HG03439 (cell line): Measurements from ENCODE around the gene C3orf85.
"Not testable (repeated sequence)": the region's sequence is repeated elsewhere in the genome, so short reads cannot be mapped to it uniquely, and the experiment has no call there.

Experiments used
- ATAC-seq: cut with Tn5 transposase; IDR thresholded peaks from one replicate; pipeline ENCODE4 v1.9.1; 2021; ENCODE audit warnings: mild to moderate bottlenecking, moderate library complexity; ENCODE audit not compliant: unreplicated experiment

C3orf85 gene, protein sequence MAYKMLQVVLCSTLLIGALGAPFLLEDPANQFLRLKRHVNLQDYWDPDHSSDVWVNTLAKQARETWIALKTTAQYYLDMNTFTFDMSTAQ

DNA sequence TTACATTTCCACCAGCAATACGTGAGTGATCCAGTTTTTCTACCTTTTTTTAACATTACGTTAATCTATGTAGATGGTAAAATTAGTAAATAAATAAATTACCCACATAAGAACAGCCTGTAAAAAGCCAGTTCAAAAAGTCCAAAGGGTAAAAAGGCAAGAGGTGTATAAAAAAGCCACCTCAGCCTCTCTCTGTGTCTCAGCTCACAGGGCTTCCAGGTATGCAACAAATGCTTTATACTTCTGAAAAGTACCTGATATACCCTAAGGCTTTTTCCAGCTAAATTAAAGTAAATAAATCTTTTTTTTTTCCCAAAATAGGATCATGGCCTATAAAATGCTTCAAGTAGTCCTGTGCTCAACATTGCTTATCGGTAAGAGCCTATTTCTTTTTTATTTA is at the start of gene C3orf85:
Gene C3orf85 (plus strand): TSS at position 197 of the 400 bp plus-strand sequence. CDS start 129 bp downstream, at position 326.
- no peak for ATAC-seq

DNA sequence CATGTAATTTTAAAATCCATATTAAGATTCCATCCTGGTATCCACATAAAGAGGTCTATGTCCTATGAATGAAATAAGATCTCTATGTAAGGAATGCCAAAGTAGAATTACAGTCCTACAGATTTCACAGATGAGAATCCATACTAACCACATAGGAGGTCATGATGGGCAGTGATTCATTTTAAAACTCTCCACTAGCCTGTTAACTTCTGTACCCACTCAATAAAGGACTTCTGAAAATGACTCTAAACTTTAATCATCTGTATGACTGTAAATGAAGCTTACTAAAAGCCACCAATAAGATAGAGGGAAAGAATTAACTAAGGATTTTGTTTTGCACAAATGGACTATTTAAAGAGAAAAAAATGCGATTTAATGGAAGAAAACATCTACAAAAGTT is 47.3 kb upstream of the C3orf85 start:
- ATAC-seq = no peak

DNA sequence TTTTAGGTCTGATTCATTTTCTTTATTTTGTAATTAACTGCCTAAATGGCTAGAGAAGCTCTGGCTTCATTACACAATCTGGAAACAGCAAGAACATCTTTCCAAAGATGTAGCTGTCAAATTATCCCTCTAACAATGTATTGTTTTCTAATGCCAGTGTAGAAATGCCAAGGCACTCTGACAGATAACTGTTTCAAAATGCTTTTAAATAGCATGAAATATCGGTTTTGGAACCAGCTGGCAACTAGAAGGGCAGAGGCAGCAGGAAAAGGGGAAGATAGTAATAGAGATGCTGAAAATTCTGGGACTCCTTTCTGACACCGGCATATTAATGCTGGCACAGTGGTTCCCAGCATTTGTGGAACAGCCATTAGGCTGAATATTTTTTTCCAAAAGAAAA is 44.7 kb upstream of the C3orf85 start:
- ATAC-seq = no peak

DNA sequence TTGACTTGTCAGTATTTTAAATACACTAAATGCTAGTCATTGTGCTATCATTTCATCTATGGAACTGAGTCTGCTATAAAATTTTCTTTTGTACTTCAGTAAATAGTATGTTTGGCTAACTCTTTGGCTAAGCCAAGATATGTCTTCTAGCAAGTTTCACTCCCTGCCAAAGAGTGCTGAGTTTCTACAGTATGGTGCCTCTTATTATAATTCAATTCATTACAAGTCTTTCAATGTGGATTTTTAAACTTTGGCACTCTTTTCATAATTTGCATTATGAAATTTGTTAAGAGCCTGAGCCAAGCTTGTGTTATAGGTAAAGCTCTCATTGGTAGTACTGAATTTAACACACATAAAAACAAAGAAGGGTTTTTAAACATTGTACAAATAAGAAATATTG is 43.0 kb upstream of the C3orf85 start:
- no peak for ATAC-seq

DNA sequence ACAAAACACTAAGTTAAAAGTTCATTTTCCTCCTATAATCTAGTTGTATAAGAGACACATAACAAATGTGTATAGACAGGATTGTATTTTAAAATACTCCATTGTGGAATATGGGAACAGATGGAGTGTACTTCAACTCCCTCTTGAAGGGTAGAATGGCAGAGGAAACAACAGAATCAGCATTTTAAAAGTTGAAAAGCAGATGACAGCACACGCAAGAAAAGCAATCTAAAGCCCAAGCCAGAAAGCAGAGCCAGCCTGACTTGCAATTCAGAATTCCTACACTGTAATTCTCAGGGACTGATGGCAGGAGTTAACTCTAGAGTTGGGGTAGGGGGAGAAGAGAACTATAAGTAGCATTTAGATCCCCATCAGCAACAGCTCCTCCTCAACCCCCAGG is 41.4 kb upstream of the C3orf85 start:
- no peak for ATAC-seq

DNA sequence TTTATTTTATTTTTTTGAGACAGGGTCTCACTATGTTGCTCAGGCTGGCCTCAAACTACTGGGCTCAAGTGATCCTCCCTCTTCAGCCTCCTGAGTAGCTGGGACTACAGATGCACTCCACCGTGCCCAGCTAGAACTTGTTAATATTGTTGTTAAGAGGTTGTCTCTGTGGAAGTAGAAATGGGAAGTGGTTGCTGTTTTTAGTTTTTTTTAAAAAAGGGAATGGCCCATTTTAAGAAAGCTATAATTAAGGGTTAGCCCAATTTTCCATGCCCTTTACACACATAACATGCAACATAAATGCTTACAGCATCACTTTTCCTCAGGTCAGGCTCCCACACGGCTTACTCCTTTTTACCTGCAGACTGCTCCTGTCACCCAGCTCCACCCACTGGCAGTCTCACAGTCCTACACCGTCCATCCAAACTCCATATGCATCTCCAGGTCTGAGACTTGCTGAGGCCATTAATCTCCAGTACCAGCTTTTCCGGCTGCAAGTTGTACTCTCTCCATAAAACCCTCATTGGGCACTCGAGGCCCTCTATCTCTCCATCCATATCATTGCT is 38.4 kb upstream of the C3orf85 start:
- ATAC-seq = peak; percentile 70

DNA sequence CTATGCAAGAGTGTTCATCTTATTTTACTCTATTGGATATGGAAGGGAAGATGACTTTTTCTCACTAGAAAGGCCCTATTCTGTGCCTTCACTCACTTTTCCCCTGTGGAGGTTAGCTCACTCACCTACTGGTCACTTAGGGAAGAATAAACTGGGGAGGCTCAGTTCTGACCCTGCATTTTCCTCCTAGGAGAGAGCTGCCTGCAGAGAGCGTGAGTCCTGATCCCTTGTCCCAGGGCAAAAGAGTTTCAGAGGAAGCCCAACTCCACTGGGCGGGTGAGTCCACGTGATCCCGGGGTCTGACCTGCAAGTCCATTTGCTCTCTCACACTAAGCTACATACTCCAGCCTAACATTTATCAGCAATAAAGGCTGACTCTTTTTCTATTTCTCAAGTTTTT is 26.9 kb upstream of the C3orf85 start:
- ATAC-seq = no peak

DNA sequence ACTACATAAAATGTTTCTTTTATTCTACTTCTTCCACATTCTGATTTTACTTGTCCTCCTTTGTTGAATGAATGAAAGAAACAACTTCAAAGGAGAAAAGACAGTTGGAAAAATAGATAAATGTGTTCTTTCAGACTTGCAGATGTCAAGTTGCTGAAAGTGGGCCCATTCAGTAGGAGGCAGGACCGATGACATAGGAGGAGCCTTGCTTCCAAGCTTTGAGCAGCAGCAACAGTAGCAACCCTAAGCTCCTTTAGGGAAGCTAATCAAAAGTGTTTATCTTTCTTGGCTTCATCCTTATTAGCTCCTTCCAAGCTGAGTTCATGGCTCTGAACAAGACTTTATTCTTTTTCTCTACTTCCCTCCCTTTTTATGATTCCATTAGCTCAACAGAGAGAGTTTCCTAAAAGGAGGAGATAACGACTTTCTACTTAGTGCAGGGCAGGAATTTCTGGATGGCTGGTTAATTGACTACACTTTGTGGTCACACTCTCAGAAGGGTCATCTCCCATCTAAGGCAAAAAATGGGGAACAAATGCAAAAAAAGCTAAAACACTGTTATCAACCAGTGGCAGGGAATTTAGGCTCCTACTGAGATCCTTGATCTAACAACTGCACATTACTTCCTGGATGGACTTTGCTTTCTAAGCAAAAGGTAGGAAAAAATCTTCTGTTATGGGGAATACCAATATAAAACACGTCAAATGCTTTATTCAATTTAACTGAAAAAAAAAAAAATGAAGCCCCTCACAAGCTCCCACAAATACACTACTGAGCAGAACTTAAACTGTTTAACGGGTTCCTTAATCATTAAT is 23.4 kb upstream of the C3orf85 start:
- ATAC-seq = no peak

DNA sequence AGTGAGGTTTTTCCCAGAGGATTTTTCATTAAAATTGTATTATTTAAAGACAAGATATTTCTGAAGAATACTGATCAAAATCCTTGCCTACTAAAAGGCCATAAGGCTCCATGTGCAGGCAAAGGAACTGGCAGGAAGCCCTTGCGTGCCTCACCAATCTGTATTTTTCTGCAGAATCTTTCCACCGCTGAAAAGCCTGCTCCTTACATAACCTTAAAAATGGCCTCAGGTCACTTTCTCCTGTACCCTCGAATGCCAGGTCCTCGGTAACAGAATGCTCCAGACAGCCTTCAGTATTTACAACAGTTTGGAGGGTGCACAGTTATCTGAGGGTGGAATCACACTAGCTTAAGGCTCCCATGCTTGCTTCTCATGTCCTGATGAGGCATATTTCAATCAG is 21.8 kb upstream of the C3orf85 start:
- no peak for ATAC-seq

DNA sequence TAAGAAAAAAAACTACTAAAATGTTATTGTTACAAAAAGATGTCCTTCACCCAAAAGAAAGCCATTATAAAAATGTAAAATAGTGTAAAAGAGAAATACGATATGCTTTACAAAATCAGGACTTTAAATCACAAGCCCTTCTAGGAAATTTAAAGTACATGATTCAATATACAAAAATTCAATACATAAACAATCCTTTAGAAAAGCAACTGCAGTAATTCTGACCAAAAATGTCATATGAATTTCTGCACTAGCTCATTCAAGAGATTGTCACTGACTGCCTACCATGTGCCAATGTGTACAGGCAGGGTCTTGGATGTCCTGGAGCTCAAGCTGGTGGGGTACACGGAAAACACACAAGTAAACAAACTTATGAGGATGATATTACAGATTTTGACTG is 21.1 kb upstream of the C3orf85 start:
- ATAC-seq = no peak

DNA sequence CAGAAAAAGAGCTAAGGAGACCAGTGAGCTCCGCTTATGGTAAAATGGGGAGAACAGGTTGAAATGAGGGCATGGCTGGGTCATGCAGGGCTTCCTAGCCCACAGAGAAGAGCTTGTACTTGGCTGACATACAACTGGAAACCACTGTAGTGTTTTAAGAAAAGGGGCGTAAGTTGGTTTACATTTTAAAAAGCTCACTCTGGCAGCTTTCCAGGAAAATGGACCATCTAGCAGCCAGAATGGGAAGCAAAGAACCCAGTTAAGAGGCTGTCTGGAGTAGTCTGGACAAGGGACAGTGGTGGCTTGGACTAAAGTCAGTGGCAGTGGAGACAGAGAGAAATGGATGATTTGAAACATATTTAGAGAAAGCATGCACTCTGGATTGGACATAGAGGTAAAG is 20.5 kb upstream of the C3orf85 start:
- no peak for ATAC-seq

DNA sequence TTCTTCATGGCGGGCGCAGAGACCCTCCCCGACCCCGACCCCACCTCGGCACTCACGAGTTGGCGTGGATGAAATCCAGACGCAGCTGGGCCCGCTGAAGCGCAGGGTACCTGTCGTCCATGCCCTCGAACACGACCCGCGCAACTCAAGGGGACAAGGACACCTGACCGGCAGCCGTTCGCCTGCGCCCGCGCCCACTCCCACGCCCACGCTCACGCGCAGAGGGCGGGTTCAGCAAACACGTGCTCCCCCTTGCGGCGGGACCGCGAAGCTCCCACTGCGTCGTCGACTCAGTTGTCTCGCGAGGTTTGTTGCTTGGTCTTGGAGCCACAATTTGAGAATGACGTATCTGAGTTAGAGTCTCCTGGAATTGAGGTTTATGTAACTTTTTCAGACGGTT is 18.6 kb upstream of the C3orf85 start, which contains the start of gene MORC1:
Gene MORC1 (minus strand): TSS at position 196 of the 400 bp plus-strand sequence. CDS start 75 bp downstream, at position 121.
- ATAC-seq = no peak

DNA sequence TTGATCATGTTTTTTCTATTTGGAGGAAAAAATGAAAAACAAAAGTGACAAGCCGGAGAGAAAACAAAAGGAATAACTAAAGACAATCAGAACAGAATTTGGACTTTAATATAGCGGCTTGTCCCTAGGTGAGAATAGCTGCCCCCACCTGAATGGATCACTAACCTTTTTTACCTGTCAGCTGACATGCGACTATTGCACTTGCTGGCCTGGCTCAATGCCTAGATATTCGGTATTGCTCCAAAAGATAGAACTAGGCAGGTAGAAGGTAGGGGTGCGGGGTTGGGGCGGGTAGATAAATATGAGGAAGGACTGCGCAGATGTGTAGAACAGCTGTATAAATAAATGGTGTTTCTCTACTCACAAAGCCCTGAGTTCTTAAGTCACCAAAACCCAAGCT is 17.9 kb upstream of the C3orf85 start:
- ATAC-seq = no peak

DNA sequence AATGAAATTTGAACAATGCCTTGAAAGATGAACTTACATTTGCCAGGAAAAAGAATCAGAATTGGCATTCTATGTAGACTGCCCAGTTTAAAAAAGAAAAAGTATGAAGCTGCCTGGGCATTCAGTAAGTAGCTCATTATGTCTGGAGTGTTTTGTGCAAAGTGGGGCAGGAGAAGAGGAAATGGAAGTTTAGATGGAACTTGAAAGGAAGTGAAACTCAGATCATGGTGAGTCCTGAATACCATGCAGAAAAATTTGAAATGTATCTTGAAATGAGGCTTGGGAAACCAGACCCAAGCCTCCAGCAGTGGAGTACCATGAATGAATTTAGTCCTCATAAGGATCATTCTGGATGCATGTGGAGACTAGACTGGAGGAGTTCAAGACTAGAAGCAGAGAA is 13.8 kb upstream of the C3orf85 start:
- no peak for ATAC-seq

DNA sequence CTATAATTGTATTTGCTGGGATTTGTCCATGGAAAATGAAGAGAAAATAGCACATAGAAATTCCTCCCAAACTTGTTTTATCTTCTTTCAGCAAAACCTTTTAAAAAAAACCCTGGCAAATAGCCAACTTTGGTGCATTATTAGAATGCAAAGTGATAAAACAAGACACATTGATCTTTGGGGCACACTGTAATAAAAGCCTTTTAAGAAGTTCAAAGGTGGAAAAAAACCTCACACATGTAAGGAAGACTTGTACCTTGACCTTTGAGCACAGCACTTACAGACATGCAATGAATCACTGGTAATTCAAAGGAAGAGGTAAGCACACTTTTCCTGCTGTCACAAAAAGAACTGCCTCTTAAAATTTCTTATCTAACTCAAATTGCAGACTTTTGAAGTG is 10.6 kb upstream of the C3orf85 start:
- no peak for ATAC-seq

DNA sequence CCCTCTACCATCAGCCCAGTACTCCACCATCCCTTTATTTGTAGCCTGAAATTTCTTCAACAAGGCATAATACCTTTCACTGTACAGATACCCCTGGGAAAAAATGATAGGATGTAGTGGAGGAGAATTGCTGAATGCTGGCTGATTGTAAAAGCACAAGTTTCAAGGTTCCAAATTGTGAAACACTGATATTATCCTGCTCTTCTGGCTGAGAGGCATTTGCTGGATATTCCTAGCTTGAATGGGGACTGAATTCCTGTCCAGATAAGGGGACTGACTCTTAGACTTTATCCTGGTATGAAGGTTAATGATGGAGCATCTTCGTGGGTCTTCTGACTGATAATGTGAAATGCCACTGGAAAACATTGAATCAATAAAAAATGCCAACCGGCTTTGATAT is 9.0 kb upstream of the C3orf85 start:
- no peak for ATAC-seq

DNA sequence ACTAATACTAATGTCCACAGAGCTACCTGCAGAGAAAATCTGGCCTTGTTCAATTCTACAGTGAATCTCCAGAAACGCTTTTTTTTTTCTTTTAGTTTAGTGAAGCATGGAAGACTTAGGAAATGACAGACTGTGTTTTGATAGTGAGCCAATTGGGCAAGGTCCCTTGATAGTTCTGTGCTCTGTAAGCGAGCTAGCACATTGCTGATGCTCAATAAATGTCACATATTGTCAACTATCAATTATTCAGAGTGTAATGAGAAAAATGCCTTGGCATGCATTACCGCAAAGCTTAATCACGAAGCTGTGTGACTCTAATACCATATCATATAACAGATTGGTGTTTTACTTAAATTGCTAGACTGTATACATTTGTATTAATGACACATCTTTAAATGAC is 5.2 kb upstream of the C3orf85 start:
- no peak for ATAC-seq

DNA sequence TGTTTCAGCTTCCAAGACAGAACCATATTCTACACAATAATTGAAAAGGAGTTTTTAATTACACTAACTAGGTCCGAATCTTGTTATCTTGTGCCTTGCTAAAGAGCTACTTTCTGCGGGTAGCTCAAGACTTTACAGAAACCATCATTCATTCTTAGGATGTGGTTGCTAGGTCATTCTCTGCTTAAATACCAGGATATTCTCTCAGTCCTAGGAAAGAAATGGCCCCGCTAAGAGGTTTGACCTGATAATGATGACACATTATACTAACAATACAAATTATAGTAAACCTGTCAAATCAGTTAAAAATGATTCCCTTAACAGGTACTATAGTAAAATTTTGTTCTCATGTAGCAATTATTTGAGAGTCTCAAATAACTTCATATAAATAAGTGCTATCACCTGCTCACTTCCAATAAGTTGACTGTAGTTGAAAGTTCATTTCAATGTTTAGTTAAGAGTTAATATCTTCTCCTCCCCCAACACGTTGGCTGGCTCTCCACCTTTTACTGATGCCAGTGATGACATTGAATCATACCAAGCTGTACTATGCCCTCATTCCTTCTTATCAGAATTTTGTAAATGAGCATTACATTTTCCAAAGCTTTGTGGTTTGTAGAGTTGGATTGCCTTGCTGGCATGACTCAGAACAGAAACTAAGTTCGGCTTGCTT is 3.6 kb upstream of the C3orf85 start:
- no peak for ATAC-seq

DNA sequence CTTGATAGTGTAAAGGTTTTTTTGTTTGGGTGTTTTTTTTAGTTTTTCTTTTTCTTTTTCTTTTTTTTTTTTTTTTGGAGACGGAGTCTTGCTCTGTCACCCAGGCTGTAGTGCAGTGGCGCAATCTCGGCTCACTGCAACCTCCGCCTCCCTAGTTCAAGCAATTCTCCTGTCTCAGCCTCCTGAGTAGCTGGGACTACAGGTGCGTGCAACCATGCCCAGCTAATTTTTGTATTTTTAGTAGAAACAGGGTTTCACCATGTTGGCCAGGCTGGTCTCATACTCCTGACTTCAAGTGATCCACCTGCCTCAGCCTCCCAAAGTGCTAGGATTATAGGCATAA is 3.1 kb upstream of the C3orf85 start:
- not testable (repeated sequence) for ATAC-seq

DNA sequence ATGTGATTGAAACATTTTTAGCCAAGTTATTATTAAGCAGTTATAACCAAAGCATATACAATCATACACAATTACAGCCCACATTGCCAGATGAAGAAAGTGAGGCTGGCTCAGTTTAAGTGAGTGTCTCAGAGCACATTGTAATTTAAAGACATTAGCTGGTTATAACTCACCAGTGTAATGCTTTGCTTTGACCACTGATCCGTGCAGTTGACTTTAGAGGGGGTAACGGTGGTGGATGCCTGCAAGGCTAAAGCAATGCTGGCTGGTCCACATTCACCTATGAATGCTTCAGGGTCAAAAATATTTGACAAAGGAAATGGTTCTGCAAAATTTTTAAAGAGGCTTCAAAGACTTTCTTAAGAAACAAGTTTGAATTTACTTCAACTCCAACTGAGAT is 1.2 kb downstream of the C3orf85 start:
- no peak for ATAC-seq

DNA sequence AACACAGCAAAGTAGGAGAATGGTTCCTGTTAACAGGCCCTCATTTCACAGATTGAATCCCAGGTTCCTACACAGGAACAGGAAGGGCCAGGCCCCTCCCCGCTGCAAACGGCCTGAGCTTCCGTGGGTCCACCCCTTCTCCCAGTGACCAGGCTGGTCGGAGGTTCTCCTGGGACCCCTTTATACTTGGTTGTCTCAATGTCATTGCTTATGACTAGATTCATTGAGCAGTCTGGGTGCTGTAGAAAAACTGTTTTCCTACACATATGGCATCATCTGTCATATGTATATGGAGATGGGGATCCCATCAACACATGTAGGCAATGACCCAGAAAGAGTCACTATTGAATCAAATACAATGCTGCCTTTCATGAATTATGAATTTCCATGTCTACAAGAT is 3.8 kb downstream of the C3orf85 start:
- ATAC-seq = no peak

DNA sequence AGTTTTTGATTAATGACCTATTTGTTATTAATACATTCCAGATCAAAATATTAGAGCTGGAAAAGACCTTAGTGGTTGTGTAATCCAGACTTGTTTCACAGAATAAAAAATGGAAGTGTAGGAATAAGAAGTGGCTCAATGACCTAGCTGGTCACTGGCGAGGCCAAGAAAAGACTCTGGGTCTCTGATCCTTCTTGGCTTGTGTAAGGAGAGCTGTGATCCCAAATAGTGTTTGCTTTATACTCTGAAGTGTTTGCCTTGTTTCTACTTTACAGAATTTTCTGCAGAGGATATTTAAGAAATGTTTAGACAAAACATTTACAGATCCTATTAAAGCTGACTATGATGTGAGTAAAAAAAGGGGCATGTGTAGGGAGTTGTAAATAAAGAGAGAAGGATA is 7.1 kb downstream of the C3orf85 start:
- no peak for ATAC-seq
